ENCODE measurements around the gene PLA2G2F.

The PLA2G2F gene

DNA sequence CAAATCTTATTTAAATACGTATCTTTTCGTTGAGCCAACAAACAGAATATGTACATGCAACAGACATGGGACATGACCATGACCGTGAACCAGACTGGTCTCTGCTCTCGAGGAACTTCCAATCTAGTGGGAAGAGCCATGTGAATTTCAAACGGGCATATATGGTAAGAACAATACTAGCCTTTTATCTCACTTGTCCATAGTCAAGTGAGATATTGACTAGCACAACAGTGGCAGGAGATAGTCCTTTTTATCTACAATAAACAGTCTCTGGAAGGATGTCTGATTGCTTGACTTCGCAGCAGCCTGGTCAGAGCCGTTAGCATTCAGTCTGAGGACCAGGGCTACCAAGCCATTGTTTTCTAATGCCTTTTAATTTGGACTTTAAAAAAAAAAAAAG, 59.8 kb downstream of the PLA2G2F start:
- H3K27ac ChIP-seq (ENCODE audit: extremely low read depth, low read depth, low read length): no peak overlapping the region
- H3K36me3 ChIP-seq (ENCODE audit: control insufficient read depth in 2 of 2, insufficient read depth in 1 of 2, low read length in 2 of 2): no peaks in the 10 kb centered on the region
- H3K9me3 ChIP-seq (ENCODE audit: control insufficient read depth, insufficient read depth, low read depth, low read length): no peaks in the 10 kb centered on the region
- H3K4me1 ChIP-seq (ENCODE audit: control insufficient read depth, insufficient read depth, low read length): no peaks in the 10 kb centered on the region
- H3K4me3 ChIP-seq (ENCODE audit: low read depth, low read length): no peak overlapping the region
- ChIA-PET CTCF (interaction anchor here (0.7 to 1.9 kb wide), 2 partner anchors 11 to 441 kb away, joined by 3 to 4 read pairs; no protein-coding TSS in a partner anchor), POLR2A (no interaction called here)
- TF ChIP-seq SP3 (tag by site-specific recombination; IDR thresholded peaks at IDR 0.05): no peak
- no peak for TF ChIP-seq ZBTB1 (tag by site-specific recombination; IDR thresholded peaks at IDR 0.05)
- no peak for TF ChIP-seq ZNF658 (tag by site-specific recombination; IDR thresholded peaks at IDR 0.05)

DNA sequence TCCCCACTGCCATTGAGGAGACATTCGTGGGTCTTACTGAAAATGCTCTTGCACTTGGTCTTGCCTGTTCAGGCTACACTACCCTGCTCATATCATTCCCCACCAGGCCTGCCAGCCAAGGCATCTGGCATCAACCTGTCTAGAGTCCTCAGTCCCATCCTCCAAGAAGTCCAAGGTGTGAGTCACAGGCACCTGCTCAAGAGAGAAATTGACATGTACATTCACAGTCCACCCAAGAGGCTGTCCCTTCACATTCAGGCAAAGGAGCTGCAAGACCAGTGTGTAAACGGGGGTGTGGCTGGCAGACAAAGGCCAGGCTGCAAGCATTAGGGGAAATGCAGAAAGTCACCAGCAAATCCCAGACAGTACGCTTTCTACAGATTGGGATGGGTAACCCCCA, 60.3 kb downstream of the PLA2G2F start:
- Histone ChIP-seq H3K27ac (ENCODE audit: extremely low read depth, low read depth, low read length) (no peak overlapping the region), H3K9me3 (ENCODE audit: control insufficient read depth, insufficient read depth, low read depth, low read length) (no peaks in the 10 kb centered on the region), H3K4me1 (ENCODE audit: control insufficient read depth, insufficient read depth, low read length) (no peaks in the 10 kb centered on the region), H3K4me3 (ENCODE audit: low read depth, low read length) (no peak overlapping the region), H3K36me3 (ENCODE audit: control insufficient read depth in 2 of 2, insufficient read depth in 1 of 2, low read length in 2 of 2) (no peaks in the 10 kb centered on the region)
- CTCF ChIA-PET: interaction anchor here (0.6 to 1.9 kb wide), 3 partner anchors 11 to 55 kb away, joined by 4 to 8 read pairs (median 4); no protein-coding TSS in a partner anchor
- TF ChIP-seq ZNF19 (tag by site-specific recombination; IDR thresholded peaks at IDR 0.05; ENCODE audit: low read depth) (no peak), ZFP69B (tag by site-specific recombination; IDR thresholded peaks at IDR 0.05) (no peak), ZNF473 (tag by site-specific recombination; IDR thresholded peaks at IDR 0.05) (no peak)
- TF ChIP-seq, protein P1, sequence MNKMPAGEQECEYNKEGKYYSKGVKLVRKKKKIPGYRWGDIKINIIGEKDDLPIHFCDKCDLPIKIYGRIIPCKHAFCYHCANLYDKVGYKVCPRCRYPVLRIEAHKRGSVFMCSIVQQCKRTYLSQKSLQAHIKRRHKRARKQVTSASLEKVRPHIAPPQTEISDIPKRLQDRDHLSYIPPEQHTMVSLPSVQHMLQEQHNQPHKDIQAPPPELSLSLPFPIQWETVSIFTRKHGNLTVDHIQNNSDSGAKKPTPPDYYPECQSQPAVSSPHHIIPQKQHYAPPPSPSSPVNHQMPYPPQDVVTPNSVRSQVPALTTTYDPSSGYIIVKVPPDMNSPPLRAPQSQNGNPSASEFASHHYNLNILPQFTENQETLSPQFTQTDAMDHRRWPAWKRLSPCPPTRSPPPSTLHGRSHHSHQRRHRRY (tag by site-specific recombination; IDR thresholded peaks at IDR 0.05): no peak
- TF ChIP-seq, protein P2, sequence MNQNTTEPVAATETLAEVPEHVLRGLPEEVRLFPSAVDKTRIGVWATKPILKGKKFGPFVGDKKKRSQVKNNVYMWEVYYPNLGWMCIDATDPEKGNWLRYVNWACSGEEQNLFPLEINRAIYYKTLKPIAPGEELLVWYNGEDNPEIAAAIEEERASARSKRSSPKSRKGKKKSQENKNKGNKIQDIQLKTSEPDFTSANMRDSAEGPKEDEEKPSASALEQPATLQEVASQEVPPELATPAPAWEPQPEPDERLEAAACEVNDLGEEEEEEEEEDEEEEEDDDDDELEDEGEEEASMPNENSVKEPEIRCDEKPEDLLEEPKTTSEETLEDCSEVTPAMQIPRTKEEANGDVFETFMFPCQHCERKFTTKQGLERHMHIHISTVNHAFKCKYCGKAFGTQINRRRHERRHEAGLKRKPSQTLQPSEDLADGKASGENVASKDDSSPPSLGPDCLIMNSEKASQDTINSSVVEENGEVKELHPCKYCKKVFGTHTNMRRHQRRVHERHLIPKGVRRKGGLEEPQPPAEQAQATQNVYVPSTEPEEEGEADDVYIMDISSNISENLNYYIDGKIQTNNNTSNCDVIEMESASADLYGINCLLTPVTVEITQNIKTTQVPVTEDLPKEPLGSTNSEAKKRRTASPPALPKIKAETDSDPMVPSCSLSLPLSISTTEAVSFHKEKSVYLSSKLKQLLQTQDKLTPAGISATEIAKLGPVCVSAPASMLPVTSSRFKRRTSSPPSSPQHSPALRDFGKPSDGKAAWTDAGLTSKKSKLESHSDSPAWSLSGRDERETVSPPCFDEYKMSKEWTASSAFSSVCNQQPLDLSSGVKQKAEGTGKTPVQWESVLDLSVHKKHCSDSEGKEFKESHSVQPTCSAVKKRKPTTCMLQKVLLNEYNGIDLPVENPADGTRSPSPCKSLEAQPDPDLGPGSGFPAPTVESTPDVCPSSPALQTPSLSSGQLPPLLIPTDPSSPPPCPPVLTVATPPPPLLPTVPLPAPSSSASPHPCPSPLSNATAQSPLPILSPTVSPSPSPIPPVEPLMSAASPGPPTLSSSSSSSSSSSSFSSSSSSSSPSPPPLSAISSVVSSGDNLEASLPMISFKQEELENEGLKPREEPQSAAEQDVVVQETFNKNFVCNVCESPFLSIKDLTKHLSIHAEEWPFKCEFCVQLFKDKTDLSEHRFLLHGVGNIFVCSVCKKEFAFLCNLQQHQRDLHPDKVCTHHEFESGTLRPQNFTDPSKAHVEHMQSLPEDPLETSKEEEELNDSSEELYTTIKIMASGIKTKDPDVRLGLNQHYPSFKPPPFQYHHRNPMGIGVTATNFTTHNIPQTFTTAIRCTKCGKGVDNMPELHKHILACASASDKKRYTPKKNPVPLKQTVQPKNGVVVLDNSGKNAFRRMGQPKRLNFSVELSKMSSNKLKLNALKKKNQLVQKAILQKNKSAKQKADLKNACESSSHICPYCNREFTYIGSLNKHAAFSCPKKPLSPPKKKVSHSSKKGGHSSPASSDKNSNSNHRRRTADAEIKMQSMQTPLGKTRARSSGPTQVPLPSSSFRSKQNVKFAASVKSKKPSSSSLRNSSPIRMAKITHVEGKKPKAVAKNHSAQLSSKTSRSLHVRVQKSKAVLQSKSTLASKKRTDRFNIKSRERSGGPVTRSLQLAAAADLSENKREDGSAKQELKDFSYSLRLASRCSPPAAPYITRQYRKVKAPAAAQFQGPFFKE (tag by site-specific recombination; IDR thresholded peaks at IDR 0.05; ENCODE audit: borderline replicate concordance): no peak
- POLR2A ChIA-PET: no interaction called here

DNA sequence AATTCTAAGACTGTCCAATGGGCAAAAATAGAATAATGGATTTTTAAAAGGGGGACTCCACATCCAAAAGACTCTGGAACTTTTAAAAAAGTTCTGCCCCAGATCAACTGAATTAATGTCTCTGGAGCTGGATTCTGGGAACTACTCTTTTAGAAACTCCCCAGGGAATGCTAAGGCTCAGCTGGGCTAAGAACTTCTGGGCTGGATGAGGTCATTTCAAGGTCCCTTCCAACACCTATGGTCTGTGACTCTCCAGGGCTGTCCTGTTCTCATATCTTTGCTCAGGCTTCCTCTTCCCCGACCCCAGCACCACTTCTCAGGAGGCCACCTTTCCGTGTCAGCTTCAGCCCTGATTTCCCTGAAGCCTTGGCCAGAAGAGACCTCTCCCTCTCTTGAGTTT, 60.7 kb downstream of the PLA2G2F start:
- Histone ChIP-seq H3K36me3 (ENCODE audit: control insufficient read depth in 2 of 2, insufficient read depth in 1 of 2, low read length in 2 of 2) (no peaks in the 10 kb centered on the region), H3K9me3 (ENCODE audit: control insufficient read depth, insufficient read depth, low read depth, low read length) (no peaks in the 10 kb centered on the region), H3K4me3 (ENCODE audit: low read depth, low read length) (no peak overlapping the region), H3K4me1 (ENCODE audit: control insufficient read depth, insufficient read depth, low read length) (no peaks in the 10 kb centered on the region), H3K27ac (ENCODE audit: extremely low read depth, low read depth, low read length) (no peak overlapping the region)
- ChIA-PET POLR2A (no interaction called here), CTCF (interaction anchor here (0.6 to 1.9 kb wide), 3 partner anchors 12 to 55 kb away, joined by 4 to 8 read pairs (median 4); no protein-coding TSS in a partner anchor)
- TF ChIP-seq ZBTB48 (tag by site-specific recombination; IDR thresholded peaks at IDR 0.05): no peak
- no peak for TF ChIP-seq ZNF223 (tag by site-specific recombination; IDR thresholded peaks at IDR 0.05)
- no peak for TF ChIP-seq ZNF184 (tag by site-specific recombination; IDR thresholded peaks at IDR 0.05)
- TF ChIP-seq ZNF239 (tag by site-specific recombination; IDR thresholded peaks at IDR 0.05): no peak
- no peak for TF ChIP-seq ZNF10 (tag by site-specific recombination; IDR thresholded peaks at IDR 0.05)
- no peak for TF ChIP-seq ZFHX2 (tag by site-specific recombination; conservative IDR thresholded peaks at IDR 0.05)
- no peak for TF ChIP-seq SP7 (tag by site-specific recombination; IDR thresholded peaks at IDR 0.05)
- TF ChIP-seq WT1 (tag by site-specific recombination; IDR thresholded peaks at IDR 0.05): no peak
- TF ChIP-seq ZNF76 (tag by site-specific recombination; IDR thresholded peaks at IDR 0.05; ENCODE audit: borderline replicate concordance, low read depth): no peak
- no peak for TF ChIP-seq ZNF596 (tag by site-specific recombination; IDR thresholded peaks at IDR 0.05)
- TF ChIP-seq, protein P3, sequence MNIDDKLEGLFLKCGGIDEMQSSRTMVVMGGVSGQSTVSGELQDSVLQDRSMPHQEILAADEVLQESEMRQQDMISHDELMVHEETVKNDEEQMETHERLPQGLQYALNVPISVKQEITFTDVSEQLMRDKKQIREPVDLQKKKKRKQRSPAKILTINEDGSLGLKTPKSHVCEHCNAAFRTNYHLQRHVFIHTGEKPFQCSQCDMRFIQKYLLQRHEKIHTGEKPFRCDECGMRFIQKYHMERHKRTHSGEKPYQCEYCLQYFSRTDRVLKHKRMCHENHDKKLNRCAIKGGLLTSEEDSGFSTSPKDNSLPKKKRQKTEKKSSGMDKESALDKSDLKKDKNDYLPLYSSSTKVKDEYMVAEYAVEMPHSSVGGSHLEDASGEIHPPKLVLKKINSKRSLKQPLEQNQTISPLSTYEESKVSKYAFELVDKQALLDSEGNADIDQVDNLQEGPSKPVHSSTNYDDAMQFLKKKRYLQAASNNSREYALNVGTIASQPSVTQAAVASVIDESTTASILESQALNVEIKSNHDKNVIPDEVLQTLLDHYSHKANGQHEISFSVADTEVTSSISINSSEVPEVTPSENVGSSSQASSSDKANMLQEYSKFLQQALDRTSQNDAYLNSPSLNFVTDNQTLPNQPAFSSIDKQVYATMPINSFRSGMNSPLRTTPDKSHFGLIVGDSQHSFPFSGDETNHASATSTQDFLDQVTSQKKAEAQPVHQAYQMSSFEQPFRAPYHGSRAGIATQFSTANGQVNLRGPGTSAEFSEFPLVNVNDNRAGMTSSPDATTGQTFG (tag by site-specific recombination; IDR thresholded peaks at IDR 0.05; ENCODE audit: borderline replicate concordance): no peak
- TF ChIP-seq, protein P4, sequence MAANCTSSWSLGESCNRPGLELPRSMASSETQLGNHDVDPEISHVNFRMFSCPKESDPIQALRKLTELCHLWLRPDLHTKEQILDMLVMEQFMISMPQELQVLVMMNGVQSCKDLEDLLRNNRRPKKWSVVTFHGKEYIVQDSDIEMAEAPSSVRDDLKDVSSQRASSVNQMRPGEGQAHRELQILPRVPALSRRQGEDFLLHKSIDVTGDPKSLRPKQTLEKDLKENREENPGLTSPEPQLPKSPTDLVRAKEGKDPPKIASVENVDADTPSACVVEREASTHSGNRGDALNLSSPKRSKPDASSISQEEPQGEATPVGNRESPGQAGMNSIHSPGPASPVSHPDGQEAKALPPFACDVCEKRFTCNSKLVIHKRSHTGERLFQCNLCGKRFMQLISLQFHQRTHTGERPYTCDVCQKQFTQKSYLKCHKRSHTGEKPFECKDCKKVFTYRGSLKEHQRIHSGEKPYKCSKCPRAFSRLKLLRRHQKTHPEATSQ (tag by site-specific recombination; IDR thresholded peaks at IDR 0.05): no peak
- no peak for TF ChIP-seq ZNF169 (tag by site-specific recombination; IDR thresholded peaks at IDR 0.05)
- no peak for TF ChIP-seq ZNF561 (tag by site-specific recombination; IDR thresholded peaks at IDR 0.05; ENCODE audit: borderline replicate concordance)
- TF ChIP-seq ZXDB (tag by site-specific recombination; IDR thresholded peaks at IDR 0.05): no peak

Measured in HEK293 (cell line).